HG03439 (cell line): ENCODE measurements around the gene LGR4.
A peak's percentile ranks its signal among the peaks of the same experiment; 100 is the strongest.
"Not testable (repeated sequence)": the region's sequence is repeated elsewhere in the genome, so short reads cannot be mapped to it uniquely, and the experiment has no call there.

Experiments
- ATAC-seq: cut with Tn5 transposase; IDR thresholded peaks from one replicate; pipeline ENCODE4 v1.9.1; 2021; ENCODE audit warnings: mild to moderate bottlenecking, moderate library complexity; ENCODE audit not compliant: unreplicated experiment

LGR4 gene, protein sequence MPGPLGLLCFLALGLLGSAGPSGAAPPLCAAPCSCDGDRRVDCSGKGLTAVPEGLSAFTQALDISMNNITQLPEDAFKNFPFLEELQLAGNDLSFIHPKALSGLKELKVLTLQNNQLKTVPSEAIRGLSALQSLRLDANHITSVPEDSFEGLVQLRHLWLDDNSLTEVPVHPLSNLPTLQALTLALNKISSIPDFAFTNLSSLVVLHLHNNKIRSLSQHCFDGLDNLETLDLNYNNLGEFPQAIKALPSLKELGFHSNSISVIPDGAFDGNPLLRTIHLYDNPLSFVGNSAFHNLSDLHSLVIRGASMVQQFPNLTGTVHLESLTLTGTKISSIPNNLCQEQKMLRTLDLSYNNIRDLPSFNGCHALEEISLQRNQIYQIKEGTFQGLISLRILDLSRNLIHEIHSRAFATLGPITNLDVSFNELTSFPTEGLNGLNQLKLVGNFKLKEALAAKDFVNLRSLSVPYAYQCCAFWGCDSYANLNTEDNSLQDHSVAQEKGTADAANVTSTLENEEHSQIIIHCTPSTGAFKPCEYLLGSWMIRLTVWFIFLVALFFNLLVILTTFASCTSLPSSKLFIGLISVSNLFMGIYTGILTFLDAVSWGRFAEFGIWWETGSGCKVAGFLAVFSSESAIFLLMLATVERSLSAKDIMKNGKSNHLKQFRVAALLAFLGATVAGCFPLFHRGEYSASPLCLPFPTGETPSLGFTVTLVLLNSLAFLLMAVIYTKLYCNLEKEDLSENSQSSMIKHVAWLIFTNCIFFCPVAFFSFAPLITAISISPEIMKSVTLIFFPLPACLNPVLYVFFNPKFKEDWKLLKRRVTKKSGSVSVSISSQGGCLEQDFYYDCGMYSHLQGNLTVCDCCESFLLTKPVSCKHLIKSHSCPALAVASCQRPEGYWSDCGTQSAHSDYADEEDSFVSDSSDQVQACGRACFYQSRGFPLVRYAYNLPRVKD

DNA sequence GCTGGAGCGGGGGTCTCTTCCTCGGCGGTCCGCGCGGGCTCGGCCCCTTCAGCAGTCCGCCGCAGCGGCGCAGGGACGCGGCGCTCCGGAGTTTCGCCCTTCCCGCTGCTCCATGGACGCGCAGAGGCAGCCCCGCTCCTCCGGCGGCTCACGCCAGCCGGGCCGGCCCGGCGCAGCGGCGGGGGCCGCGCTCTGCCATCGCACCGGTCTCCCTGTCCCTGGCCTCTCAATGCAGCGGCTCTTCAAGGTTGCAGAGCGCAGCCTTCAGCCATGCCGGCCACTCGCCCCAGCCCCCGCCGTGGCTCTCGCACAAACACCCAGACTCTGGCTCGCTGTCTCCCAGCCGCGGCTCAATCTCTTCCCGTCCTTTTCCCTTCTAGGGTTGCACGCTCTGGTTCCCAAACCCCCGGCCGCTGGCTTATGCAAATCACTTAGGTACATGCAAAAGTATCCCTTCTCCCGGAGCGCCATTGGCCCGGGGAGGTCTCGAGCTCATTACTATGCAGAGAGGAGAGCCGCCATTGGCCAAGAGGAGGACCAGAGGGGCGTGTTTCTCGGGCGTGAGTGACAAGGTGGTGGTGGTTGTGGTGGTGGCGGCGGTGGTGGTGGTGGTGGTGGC is at the start of gene LGR4:
Gene LGR4 (minus strand): TSS at position 393 of the 619 bp plus-strand sequence. CDS start 488 bp downstream, outside the sequence.
- peak; percentile 84 for ATAC-seq

- ATAC-seq: no peak
These were observed 47.6 kb upstream of the LGR4 start for GRCh38 chr11:27520226-27520625.

- no peak for ATAC-seq
These were observed 45.9 kb upstream of the LGR4 start for GRCh38 chr11:27518518-27518917.

- ATAC-seq: not testable (repeated sequence)
These were observed 44.9 kb upstream of the LGR4 start for GRCh38 chr11:27517490-27517889.

GRCh38 chr11:27514558-27514957 is 42.0 kb upstream of the LGR4 start:
- no peak for ATAC-seq

DNA sequence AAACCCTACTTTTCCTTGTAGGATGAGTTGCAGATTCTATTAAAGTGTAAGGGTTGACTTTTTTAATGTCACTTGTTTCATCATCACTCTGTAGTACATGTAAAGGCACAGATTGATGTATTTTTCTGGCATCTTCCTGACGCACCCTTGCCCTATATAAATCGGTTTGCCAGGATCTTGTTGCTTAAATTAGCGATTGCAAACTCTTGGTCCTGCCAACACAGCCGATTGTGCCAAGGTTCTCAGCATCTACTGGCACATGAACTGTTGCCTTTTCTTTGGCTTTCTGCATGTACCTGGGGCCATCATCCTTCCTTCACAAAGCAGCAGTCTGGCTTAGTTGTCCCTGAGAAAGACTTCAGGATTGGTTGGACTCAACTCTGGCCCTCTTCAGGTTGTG is 41.5 kb upstream of the LGR4 start:
- ATAC-seq: no peak

DNA sequence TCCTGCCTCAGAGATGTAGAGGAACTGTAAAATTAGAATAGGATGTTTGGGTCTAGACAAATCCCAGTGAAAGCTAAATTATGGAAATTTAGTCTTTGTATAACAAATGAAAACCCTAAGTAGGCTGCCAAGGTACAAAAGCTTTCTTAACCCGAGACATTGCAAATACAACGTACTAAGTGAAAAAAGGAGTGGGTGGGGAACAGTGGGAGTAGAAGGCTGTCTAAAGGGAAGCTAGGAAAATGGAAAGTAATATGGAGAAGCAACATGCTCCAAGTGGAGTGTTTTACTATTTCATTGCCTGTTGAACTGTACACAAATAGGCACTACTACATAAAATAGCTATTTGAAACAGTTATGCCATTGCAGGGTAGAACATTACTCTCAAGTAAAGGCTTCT is 40.8 kb upstream of the LGR4 start:
- no peak for ATAC-seq

- no peak for ATAC-seq
These were observed 39.6 kb upstream of the LGR4 start for GRCh38 chr11:27512238-27512637.

GRCh38 chr11:27509908-27510307 is 37.3 kb upstream of the LGR4 start:
- no peak for ATAC-seq

GRCh38 chr11:27507557-27508322 is 35.1 kb upstream of the LGR4 start:
- no peak for ATAC-seq

- peak; percentile 99 for ATAC-seq
These were observed 33.9 kb upstream of the LGR4 start, which contains the start of gene LIN7C for GRCh38 chr11:27506200-27507182. Gene LIN7C (minus strand): TSS chr11:27506769. CDS start chr11:27506752, 17 bp downstream.

DNA sequence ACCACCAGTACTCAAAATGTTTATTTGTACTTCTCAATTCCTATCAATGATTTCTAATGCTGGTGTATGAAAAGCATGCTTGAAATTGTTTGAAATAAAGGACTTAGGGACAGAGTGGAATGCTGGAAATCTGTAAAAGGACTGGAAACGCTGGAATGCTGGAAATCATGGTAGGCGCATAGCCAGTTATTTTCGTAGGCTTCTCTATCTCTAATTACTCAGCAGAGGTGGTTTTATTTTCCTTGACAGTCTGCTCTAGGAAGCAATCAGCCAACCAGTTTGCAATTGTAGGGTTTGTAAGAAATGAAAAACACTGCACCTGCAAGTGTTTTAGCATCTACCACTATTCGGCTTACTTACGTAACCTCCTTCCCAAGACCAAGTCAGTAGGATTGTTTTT is 33.2 kb upstream of the LGR4 start:
- no peak for ATAC-seq

DNA sequence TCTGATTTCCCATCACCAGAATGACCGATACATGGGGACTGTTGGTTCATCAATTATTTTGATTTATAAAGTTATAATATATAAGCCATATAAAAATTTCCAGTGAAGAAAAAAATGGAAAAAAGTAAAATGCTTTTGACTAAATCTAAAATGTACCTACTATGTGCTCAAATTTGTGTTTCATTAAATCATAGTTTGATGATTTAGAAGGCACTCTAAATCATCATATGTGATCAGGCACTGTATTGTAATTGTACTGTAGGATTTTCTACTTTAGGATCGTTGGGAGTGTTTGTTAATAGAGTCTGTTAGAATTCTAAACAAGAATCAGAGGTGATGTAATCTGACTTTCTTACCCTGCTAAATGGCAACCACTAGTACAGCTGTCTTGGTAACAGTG is 31.6 kb upstream of the LGR4 start:
- no peak for ATAC-seq

- no peak for ATAC-seq
These were observed 28.5 kb upstream of the LGR4 start for GRCh38 chr11:27501100-27501499.

DNA sequence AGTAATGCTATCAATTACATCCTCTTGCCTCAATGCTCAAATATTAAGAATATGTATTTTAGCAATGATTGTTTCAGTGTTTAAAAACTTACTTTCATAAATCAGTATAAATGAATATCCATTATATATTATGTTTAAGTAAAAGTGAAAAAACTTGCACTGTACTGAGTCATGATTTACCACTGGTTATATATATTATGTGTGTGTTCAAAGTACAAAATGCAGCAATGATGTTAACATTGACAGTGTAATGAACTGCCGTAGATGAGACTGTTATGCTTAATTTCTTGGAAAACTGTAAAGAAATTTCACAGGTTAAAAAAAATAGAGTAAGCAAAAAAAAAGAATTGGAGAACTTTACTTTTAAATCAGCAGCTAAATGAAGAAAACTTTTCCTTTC is 25.3 kb upstream of the LGR4 start:
- ATAC-seq: no peak

DNA sequence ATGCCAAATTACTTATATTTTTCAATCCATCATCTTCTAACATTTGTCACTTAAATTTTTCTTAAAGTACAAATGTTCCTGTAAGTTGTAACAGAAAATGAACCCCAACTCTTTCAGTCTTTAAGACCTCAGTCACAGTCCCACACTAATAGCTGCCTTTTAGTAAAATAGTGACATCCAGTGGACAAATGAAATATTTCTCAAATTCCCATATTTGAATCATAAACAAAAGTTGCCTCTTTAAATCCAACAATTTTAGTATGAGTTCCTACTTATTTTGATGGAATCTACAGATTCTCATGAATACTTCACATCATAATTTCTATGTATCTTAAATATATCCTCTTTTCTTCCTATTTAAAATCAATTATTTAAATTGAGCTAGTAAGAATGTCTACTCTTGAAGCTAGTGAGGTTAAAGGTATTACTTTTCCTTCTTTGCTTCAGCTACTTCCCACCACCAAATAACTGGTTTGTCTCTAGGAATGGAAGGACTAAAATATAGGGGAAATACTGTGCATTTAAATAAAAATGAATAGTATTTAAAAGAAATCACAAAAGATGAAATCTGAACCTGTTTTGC is 24.8 kb upstream of the LGR4 start:
- no peak for ATAC-seq

- no peak for ATAC-seq
These were observed 23.9 kb upstream of the LGR4 start for GRCh38 chr11:27496461-27496860.

- ATAC-seq: no peak
These were observed 23.2 kb upstream of the LGR4 start for GRCh38 chr11:27495710-27496300.

GRCh38 chr11:27489092-27489491 is 16.5 kb upstream of the LGR4 start:
- no peak for ATAC-seq
